K562 (cell line): Measurements from ENCODE around the gene CEBPZ. TPM values are rescaled to one million over a fixed set of nuclear protein-coding genes. Genes with fewer than 3 reads are reported as not detected.

Experiments
- ATAC-seq: fragments of 200-7000 bp; cut with Tn5 transposase; 3 replicates; pipeline ENCODE4 v1.9.1; 2020; ENCODE audit warnings: moderate library complexity
- BruUV-seq: library from RNA; stranded (reverse); fragments of 400-500 nt; replicated peaks from 2 replicates; lab custom pipeline; 2021; lab: Mats Ljungman, UMichigan
- CTCF ChIA-PET: fragments of 300-600 bp; formaldehyde crosslinking; extraction: SDS; loops from one replicate; lab custom pipeline; 2021; ENCODE audit warnings: low intra/inter-chr PET ratio; lab: Yijun Ruan, JAX
- POLR2A ChIA-PET: fragments of 300-600, 350-650 bp; sonication (Branson Sonifier 250); formaldehyde crosslinking; extraction: SDS; loops from one replicate; lab custom pipeline; 2021; ENCODE audit warnings: antibody characterized with exemption, inconsistent platforms; lab: Yijun Ruan, JAX
- DNase-seq, 4 experiments: peaks; one replicate each; pipeline versions ENCODE4 v3.0.0 to v3.0.0-alpha.2; 2011 to 2018; ENCODE audit warnings: low spot score in 3 of 4, mixed read lengths in 3 of 4; ENCODE audit errors: extremely low read depth in 1 of 4
- FAIRE-seq: peaks from 2 replicates; lab custom pipeline; 2011; peaks lifted over from hg19 to GRCh38; lab: Jason Lieb, UNC
- H2AFZ ChIP-seq: 2 replicates; pipeline ENCODE4 v1.6.0; 2011; ENCODE audit warnings: low read depth, low read length, control low read depth, inconsistent platforms
- H3K27ac ChIP-seq: fragments of 200-600 bp; 3 replicates; pipeline ENCODE4 v1.8.0; 2011; ENCODE audit warnings: low read depth, mild to moderate bottlenecking, control low read depth, inconsistent platforms, low read length, moderate library complexity, mixed read lengths; ENCODE audit errors: extremely low read depth
- H3K27me3 ChIP-seq, 2 experiments: fragments of 300-600 bp in 1 of 2; 2 replicates in 1 of 2; 3 replicates in 1 of 2; pipeline versions ENCODE4 v1.6.0 to v1.8.0; 2011; ENCODE audit warnings: inconsistent platforms in 2 of 2, low read length in 2 of 2, mild to moderate bottlenecking in 1 of 2, mixed read lengths in 1 of 2, moderate library complexity in 1 of 2; ENCODE audit not compliant: control insufficient read depth in 2 of 2, insufficient read depth in 2 of 2
- H3K36me3 ChIP-seq: fragments of 300-600 bp; 3 replicates; pipeline ENCODE4 v1.8.0; 2011; ENCODE audit warnings: mild to moderate bottlenecking, low read length, inconsistent platforms; ENCODE audit not compliant: control insufficient read depth, insufficient read depth
- H3K4me1 ChIP-seq, 2 experiments: fragments of 200-600 bp in 1 of 2; replicated peaks in 1 of 2; 2 replicates in 1 of 2; 3 replicates in 1 of 2; pipeline versions ENCODE4 v1.5.1 to v1.8.0; 2011; ENCODE audit warnings: inconsistent platforms in 2 of 2, low read length in 2 of 2, mild to moderate bottlenecking in 1 of 2, mixed read lengths in 1 of 2, moderate library complexity in 1 of 2; ENCODE audit not compliant: control insufficient read depth in 2 of 2, insufficient read depth in 2 of 2
- H3K4me2 ChIP-seq: 2 replicates; pipeline ENCODE4 v1.6.1; 2011; ENCODE audit warnings: low read length, control low read depth, inconsistent platforms, mixed read lengths; ENCODE audit not compliant: insufficient read depth
- H3K4me3 ChIP-seq: fragments of 200-600 bp; sonication (generic), shearing (Covaris generic); 2 replicates; pipeline ENCODE4 v1.5.1; 2016; ENCODE audit warnings: control low read depth, inconsistent platforms
- H3K79me2 ChIP-seq: fragments of 200-600 bp; 3 replicates; pipeline ENCODE4 v1.8.0; 2011; ENCODE audit warnings: low read length, inconsistent platforms; ENCODE audit not compliant: control insufficient read depth, insufficient read depth
- H3K9ac ChIP-seq, 2 experiments: 2 replicates each; pipeline versions ENCODE4 v1.6.0 to v1.6.1; 2011; ENCODE audit warnings: low read depth in 2 of 2, low read length in 2 of 2, control low read depth in 1 of 2, inconsistent platforms in 1 of 2, mild to moderate bottlenecking in 1 of 2, mixed read lengths in 1 of 2; ENCODE audit not compliant: insufficient read depth in 1 of 2
- H3K9me1 ChIP-seq: one replicate; pipeline ENCODE4 v1.6.0; 2011; ENCODE audit warnings: inconsistent platforms, mild to moderate bottlenecking, low read length, moderate library complexity; ENCODE audit not compliant: control insufficient read depth, insufficient read depth
- H3K9me3 ChIP-seq: replicated peaks from 2 replicates; pipeline ENCODE4 v1.5.1; 2011; ENCODE audit warnings: low read depth, low read length, inconsistent platforms; ENCODE audit not compliant: control insufficient read depth, insufficient read depth
- H4K20me1 ChIP-seq: replicated peaks from 2 replicates; pipeline ENCODE4 v1.6.1; 2011; ENCODE audit warnings: low read length, inconsistent platforms, mixed read lengths; ENCODE audit not compliant: control insufficient read depth, insufficient read depth
- ARID3A ChIP-seq: IDR thresholded peaks from 2 replicates; pipeline ENCODE4 v1.6.1; 2012; ENCODE audit warnings: low read depth, low read length, improper control_type of control experiment, borderline replicate concordance
- ATF7 ChIP-seq: fragments of 450-650 bp; IDR thresholded peaks from 2 replicates; pipeline ENCODE4 v1.7.1; 2014; ENCODE audit warnings: mild to moderate bottlenecking, moderate library complexity
- CHD2 ChIP-seq: IDR thresholded peaks from 2 replicates; pipeline ENCODE4 v1.6.1; 2011; ENCODE audit warnings: low read depth, low read length
- DACH1 ChIP-seq: fragments of 450-650 bp; IDR thresholded peaks from 2 replicates; pipeline ENCODE4 v1.6.1; 2018; ENCODE audit not compliant: partially characterized antibody
- FOS ChIP-seq: IDR thresholded peaks from 3 replicates; pipeline ENCODE4 v1.6.1; 2011; ENCODE audit not compliant: insufficient read length; ENCODE audit errors: extremely low read depth
- FOXA1 ChIP-seq: fragments of 450-650 bp; IDR thresholded peaks from 2 replicates; pipeline ENCODE4 v1.6.1; 2016; ENCODE audit warnings: mild to moderate bottlenecking, borderline replicate concordance
- FUS ChIP-seq: fragments of 200-400 bp; formaldehyde crosslinking; optimal IDR thresholded peaks from 2 replicates; pipeline ENCODE3; 2017; ENCODE audit warnings: low read depth, low read length
- HBP1 ChIP-seq: fragments of 450-650 bp; formaldehyde crosslinking; IDR thresholded peaks from 2 replicates; pipeline ENCODE4 v1.4.0; 2022; ENCODE audit warnings: missing genetic modification characterization
- HMG20B ChIP-seq: fragments of 250-450 bp; sonication (Bioruptor Pico); IDR thresholded peaks from 2 replicates; pipeline ENCODE4 v1.5.0; 2021; ENCODE audit warnings: mild to moderate bottlenecking
- ID3 ChIP-seq, 2 experiments: fragments of 250-450 bp in 1 of 2; fragments of 450-650 bp in 1 of 2; sonication (Bioruptor Pico) in 1 of 2; IDR thresholded peaks; 2 replicates each; pipeline versions ENCODE4 v1.6.1 to v1.8.0; 2016 to 2021; ENCODE audit warnings: mild to moderate bottlenecking in 2 of 2, moderate library complexity in 2 of 2, missing compliant biosample characterization in 1 of 2, missing genetic modification characterization in 1 of 2
- JUN ChIP-seq, 2 experiments: sonication (generic) in 1 of 2; formaldehyde crosslinking in 1 of 2; IDR thresholded peaks; 2 replicates each; pipeline versions ENCODE4 v1.6.1 to v1.8.0; 2012 to 2022; ENCODE audit warnings: borderline replicate concordance in 2 of 2, mild to moderate bottlenecking in 2 of 2, improper control_type of control experiment in 1 of 2, low read depth in 1 of 2, low read length in 1 of 2, missing genetic modification reagents in 1 of 2
- MNT ChIP-seq, 2 experiments: fragments of 450-650 bp; conservative IDR thresholded peaks; 2 replicates each; pipeline ENCODE4 v1.6.1; 2017; ENCODE audit warnings: mild to moderate bottlenecking in 2 of 2, moderate library complexity in 2 of 2
- NR0B1 ChIP-seq: fragments of 450-650 bp; IDR thresholded peaks from one replicate; pipeline ENCODE4 v1.6.1; 2018; ENCODE audit warnings: mild to moderate bottlenecking, moderate library complexity; ENCODE audit not compliant: partially characterized antibody
- ZKSCAN1 ChIP-seq: fragments of 150-350 bp; IDR thresholded peaks from 2 replicates; pipeline ENCODE4 v1.6.1; 2016; ENCODE audit warnings: low read depth, low read length
- WGBS: fragments of 100-300 bp; shearing (Covaris generic); methylation state at CpG from one replicate; pipeline ENCODE4 v1.1.6; 2016; ENCODE audit warnings: low coverage, mixed read lengths; ENCODE audit not compliant: insufficient coverage; ENCODE audit errors: missing lambda C conversion rate; 5-methylcytosine and 5-hydroxymethylcytosine counted together
- in situ Hi-C: fragments of 300-500 bp; cut with MboI; formaldehyde crosslinking; loops from 4 replicates; pipeline ENCODE4 v1.15.0; 2018; ENCODE audit warnings: inconsistent platforms, mixed read lengths
- intact Hi-C: fragments of 100-400 bp; cut with micrococcal nuclease; formaldehyde crosslinking; loops from 2 replicates; pipeline ENCODE4 v1.14.2; 2022
- polyA plus RNA-seq, 8 experiments: library from polyadenylated mRNA; depleted of rRNA in 4 of 8; stranded (reverse) in 5 of 8; unstranded in 3 of 8; fragments of >200 nt; fragmentation: Nextera tagmentation in 2 of 8; fragmentation: Illumina TruSeq in 1 of 8; extraction: Ambion mirVana in 2 of 8; extraction: Trizol in 1 of 8; gene quantifications; 2 replicates each; pipeline versions ENCODE4 v1.2.1 to v1.2.3, GENCODE V29; 2011 to 2014; ENCODE audit warnings: inconsistent platforms in 1 of 8, missing spikeins in 1 of 8
- total RNA-seq, 7 experiments: library from RNA; depleted of rRNA in 6 of 7; stranded (reverse); fragments of >200 nt in 6 of 7; fragmentation: Illumina TruSeq in 2 of 7; extraction: Trizol in 2 of 7; gene quantifications; 2 replicates each; pipeline versions ENCODE4 v1.2.1 to v1.2.3, GENCODE V29; 2011 to 2021; ENCODE audit warnings: low replicate concordance in 1 of 7

Gene CEBPZ
- total and polyA plus RNA-seq, 9 of the 15 experiments (the other 6 are each of a cell fraction or from before 2014, with no cell fraction given): 49.7 to 160 (median 82.8) TPM

- TF ChIP-seq NR0B1: no peak
- peak; percentile 43; the same call in 1 of the 2 replicates for TF ChIP-seq ATF7
- no peak for TF ChIP-seq CHD2
- TF ChIP-seq, all 486 proteins: peak for 3
Measured at GRCh38 chr2:37201208-37201607, 30.2 kb downstream of the CEBPZ start (continued).

- ChIA-PET CTCF (no interaction called here), POLR2A (interaction anchor here (1.0 to 1.9 kb wide), 3 partner anchors 13 to 34 kb away, joined by 3 to 7 read pairs (median 5); no protein-coding TSS in a partner anchor)
- intact Hi-C loops (no loop called here), in situ Hi-C loops (no loop called here)
- no peak for ATAC-seq
- peaks cover 3 to 16% of the 10 kb centered on the region in 2 experiments; a peak in 3 of 5 replicates for H3K4me1 ChIP-seq
- no peak overlapping the region for H2AFZ ChIP-seq
- no TSS peak for BruUV-seq
- no peak overlapping the region for H3K4me3 ChIP-seq
- DNase-seq: no peak
- 72% methylated on average over 8 of the region's 8 CpGs for WGBS
- H3K9me3 ChIP-seq: peaks cover 6% of the 10 kb centered on the region
- H3K79me2 ChIP-seq: peaks cover 54% of the 10 kb centered on the region
- H3K9me1 ChIP-seq: no peaks in the 10 kb centered on the region
- H3K27ac ChIP-seq: no peak overlapping the region
- FAIRE-seq: no peak
- H4K20me1 ChIP-seq: no peaks in the 10 kb centered on the region
- H3K4me2 ChIP-seq: no peak overlapping the region
- H3K27me3 ChIP-seq: no peaks in the 10 kb centered on the region
- no peak overlapping the region; a peak in 1 of 4 replicates for H3K9ac ChIP-seq
- peaks cover 49% of the 10 kb centered on the region for H3K36me3 ChIP-seq
- TF ChIP-seq HMG20B: no peak
- TF ChIP-seq JUN (IDR thresholded peaks at IDR 0.05; ENCODE audit: borderline replicate concordance, low read depth, low read length): no peak
- no peak for TF ChIP-seq JUN (CRISPR knock-in tag; IDR thresholded peaks at IDR 0.05; ENCODE audit: borderline replicate concordance)
- no peak for TF ChIP-seq ARID3A
- no peak for TF ChIP-seq FUS
- TF ChIP-seq MNT (conservative IDR thresholded peaks at IDR 0.05): no peak
- no peak for TF ChIP-seq ZKSCAN1
- no peak for TF ChIP-seq FOXA1
- no peak for TF ChIP-seq DACH1
- TF ChIP-seq FOS: no peak
- no peak for TF ChIP-seq ID3 (CRISPR knock-in tag; IDR thresholded peaks at IDR 0.05)
- TF ChIP-seq ID3 (tag; IDR thresholded peaks at IDR 0.05): no peak
- no peak for TF ChIP-seq HBP1 (CRISPR knock-in tag)
Measured at GRCh38 chr2:37198681-37199065, 32.7 kb downstream of the CEBPZ start.
